GM23338 (cell line): ENCODE data around the gene CAPN1.

Experiments used
- CTCF ChIP-seq, 2 experiments: fragments of 200-600 bp in 1 of 2; sonication (generic) in 1 of 2; conservative IDR thresholded peaks; 2 replicates each; pipeline versions ENCODE4 v1.5.1 to v1.6.1; 2016 to 2017; ENCODE audit warnings: antibody characterized with exemption in 2 of 2, low read depth in 2 of 2, mild to moderate bottlenecking in 2 of 2, moderate library complexity in 1 of 2
- EZH2 ChIP-seq: fragments of 200-600 bp; sonication (generic); IDR thresholded peaks from one replicate; pipeline ENCODE4 v1.8.0; 2017; ENCODE audit warnings: antibody characterized with exemption, mild to moderate bottlenecking, low read depth; ENCODE audit not compliant: unreplicated experiment
- POLR2AphosphoS5 ChIP-seq: IDR thresholded peaks from 2 replicates; pipeline ENCODE4 v1.6.1; 2016; ENCODE audit warnings: antibody characterized with exemption, low read depth
- TF ChIP-seq, protein P1 (sequence below): IDR thresholded peaks from one replicate; pipeline ENCODE4 v1.6.1; 2018; ENCODE audit warnings: antibody characterized with exemption; ENCODE audit not compliant: unreplicated experiment

DNA sequence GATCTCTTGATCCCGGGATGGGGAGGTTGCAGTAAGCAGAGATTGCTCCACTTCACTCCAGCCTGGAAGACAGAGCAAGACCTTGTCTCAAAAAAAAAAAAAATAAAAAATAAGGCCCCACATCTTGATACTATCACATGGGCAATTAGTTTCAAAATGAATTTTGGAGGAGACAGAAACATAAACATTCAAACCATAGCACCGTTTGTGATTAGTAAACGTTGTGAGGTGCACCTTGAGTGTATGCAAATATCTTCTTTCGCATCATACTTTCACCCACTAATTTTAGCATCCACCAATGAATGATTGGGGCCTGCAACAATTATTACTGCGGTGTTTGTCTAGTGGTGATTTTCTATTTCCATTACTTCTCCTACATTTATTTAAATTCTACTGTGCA lies 22.7 kb upstream of the CAPN1 start:
- TF ChIP-seq CTCF (conservative IDR thresholded peaks at IDR 0.05; ENCODE audit: low read depth in 2 of 2) (no peak), POLR2AphosphoS5 (no peak), EZH2 (no peak)
- TF ChIP-seq, protein P1, sequence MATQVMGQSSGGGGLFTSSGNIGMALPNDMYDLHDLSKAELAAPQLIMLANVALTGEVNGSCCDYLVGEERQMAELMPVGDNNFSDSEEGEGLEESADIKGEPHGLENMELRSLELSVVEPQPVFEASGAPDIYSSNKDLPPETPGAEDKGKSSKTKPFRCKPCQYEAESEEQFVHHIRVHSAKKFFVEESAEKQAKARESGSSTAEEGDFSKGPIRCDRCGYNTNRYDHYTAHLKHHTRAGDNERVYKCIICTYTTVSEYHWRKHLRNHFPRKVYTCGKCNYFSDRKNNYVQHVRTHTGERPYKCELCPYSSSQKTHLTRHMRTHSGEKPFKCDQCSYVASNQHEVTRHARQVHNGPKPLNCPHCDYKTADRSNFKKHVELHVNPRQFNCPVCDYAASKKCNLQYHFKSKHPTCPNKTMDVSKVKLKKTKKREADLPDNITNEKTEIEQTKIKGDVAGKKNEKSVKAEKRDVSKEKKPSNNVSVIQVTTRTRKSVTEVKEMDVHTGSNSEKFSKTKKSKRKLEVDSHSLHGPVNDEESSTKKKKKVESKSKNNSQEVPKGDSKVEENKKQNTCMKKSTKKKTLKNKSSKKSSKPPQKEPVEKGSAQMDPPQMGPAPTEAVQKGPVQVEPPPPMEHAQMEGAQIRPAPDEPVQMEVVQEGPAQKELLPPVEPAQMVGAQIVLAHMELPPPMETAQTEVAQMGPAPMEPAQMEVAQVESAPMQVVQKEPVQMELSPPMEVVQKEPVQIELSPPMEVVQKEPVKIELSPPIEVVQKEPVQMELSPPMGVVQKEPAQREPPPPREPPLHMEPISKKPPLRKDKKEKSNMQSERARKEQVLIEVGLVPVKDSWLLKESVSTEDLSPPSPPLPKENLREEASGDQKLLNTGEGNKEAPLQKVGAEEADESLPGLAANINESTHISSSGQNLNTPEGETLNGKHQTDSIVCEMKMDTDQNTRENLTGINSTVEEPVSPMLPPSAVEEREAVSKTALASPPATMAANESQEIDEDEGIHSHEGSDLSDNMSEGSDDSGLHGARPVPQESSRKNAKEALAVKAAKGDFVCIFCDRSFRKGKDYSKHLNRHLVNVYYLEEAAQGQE: no peak
